ENCODE data around the gene PKD1.

Gene PKD1

GRCh38 chr16:2084895-2085625 lies 50.6 kb downstream of the PKD1 start:
- H3K9me3 ChIP-seq (ENCODE audit: severe bottlenecking) = no peaks in the 10 kb centered on the region
- no peaks in the 10 kb centered on the region for H3K27me3 ChIP-seq (ENCODE audit: insufficient read depth, low read depth, severe bottlenecking)
- peaks cover 81% of the 10 kb centered on the region for H3K36me3 ChIP-seq
- no peak for DNase-seq
- H3K27ac ChIP-seq = no peak overlapping the region
- TF ChIP-seq CTCF (IDR thresholded peaks at IDR 0.05; ENCODE audit: low read depth, low read length) = no peak
- H3K4me3 ChIP-seq (ENCODE audit: low read depth, low read length) = no peak overlapping the region

- Histone ChIP-seq H3K27ac (no peak overlapping the region), H3K4me3 (ENCODE audit: low read depth, low read length) (no peak overlapping the region), H3K36me3 (peaks cover 81% of the 10 kb centered on the region), H3K27me3 (ENCODE audit: insufficient read depth, low read depth, severe bottlenecking) (no peaks in the 10 kb centered on the region), H3K9me3 (ENCODE audit: severe bottlenecking) (no peaks in the 10 kb centered on the region)
- no peak for TF ChIP-seq CTCF (IDR thresholded peaks at IDR 0.05; ENCODE audit: low read depth, low read length)
- no peak for DNase-seq
Measured at GRCh38 chr16:2083876-2084780, 51.6 kb downstream of the PKD1 start.

GRCh38 chr16:2083409-2083808 lies 52.3 kb downstream of the PKD1 start:
- H3K36me3 ChIP-seq = peaks cover 79% of the 10 kb centered on the region
- no peaks in the 10 kb centered on the region for H3K27me3 ChIP-seq (ENCODE audit: insufficient read depth, low read depth, severe bottlenecking)
- no peak for DNase-seq
- H3K27ac ChIP-seq = peak overlapping the region; percentile 29; the same call in 1 of the 2 replicates
- H3K9me3 ChIP-seq (ENCODE audit: severe bottlenecking) = no peaks in the 10 kb centered on the region
- no peak overlapping the region for H3K4me3 ChIP-seq (ENCODE audit: low read depth, low read length)
- no peak for TF ChIP-seq CTCF (IDR thresholded peaks at IDR 0.05; ENCODE audit: low read depth, low read length)

- peaks cover 74% of the 10 kb centered on the region for H3K36me3 ChIP-seq
- no peak overlapping the region for H3K4me3 ChIP-seq (ENCODE audit: low read depth, low read length)
- no peaks in the 10 kb centered on the region for H3K27me3 ChIP-seq (ENCODE audit: insufficient read depth, low read depth, severe bottlenecking)
- H3K9me3 ChIP-seq (ENCODE audit: severe bottlenecking) = no peaks in the 10 kb centered on the region
- DNase-seq = no peak
- no peak for TF ChIP-seq CTCF (IDR thresholded peaks at IDR 0.05; ENCODE audit: low read depth, low read length)
- peak overlapping the region; percentile 29; the same call in 1 of the 2 replicates for H3K27ac ChIP-seq
Measured at GRCh38 chr16:2082983-2083364, 52.7 kb downstream of the PKD1 start.

- Histone ChIP-seq H3K27me3 (ENCODE audit: insufficient read depth, low read depth, severe bottlenecking) (no peaks in the 10 kb centered on the region), H3K36me3 (peaks cover 68% of the 10 kb centered on the region), H3K9me3 (ENCODE audit: severe bottlenecking) (no peaks in the 10 kb centered on the region), H3K27ac (0 out of 2 replicates have a peak overlapping the region, but pooled peaks have one; percentile 4), H3K4me3 (ENCODE audit: low read depth, low read length) (no peak overlapping the region)
- DNase-seq = no peak
- TF ChIP-seq CTCF (IDR thresholded peaks at IDR 0.05; ENCODE audit: low read depth, low read length) = no peak
Measured at GRCh38 chr16:2082171-2082982, 53.3 kb downstream of the PKD1 start.
